NCI-H460 (cell line): Measurements from ENCODE around the gene KCTD3. TPM values are rescaled to one million over a fixed set of nuclear protein-coding genes. Genes with fewer than 3 reads are reported as not detected.

ENCODE experiments used
- DNase-seq: peaks from one replicate; pipeline ENCODE4 v3.0.0-alpha.2; 2016; ENCODE audit warnings: low read depth; ENCODE audit errors: extremely low read depth
- small RNA-seq, 2 experiments: library from RNA; depleted of rRNA; stranded (forward); fragments of <200 nt; gene quantifications; one replicate each; pipeline ENCODE3, GENCODE V24; 2014
- total RNA-seq: library from RNA; depleted of rRNA; stranded (reverse); fragments of >200 nt; shearing (Covaris generic); gene quantifications from 2 replicates; pipeline ENCODE4 v1.2.3, GENCODE V29; 2014

The KCTD3 gene
- total RNA-seq, 1 experiment from 2014 or later = 83.5 TPM

DNA sequence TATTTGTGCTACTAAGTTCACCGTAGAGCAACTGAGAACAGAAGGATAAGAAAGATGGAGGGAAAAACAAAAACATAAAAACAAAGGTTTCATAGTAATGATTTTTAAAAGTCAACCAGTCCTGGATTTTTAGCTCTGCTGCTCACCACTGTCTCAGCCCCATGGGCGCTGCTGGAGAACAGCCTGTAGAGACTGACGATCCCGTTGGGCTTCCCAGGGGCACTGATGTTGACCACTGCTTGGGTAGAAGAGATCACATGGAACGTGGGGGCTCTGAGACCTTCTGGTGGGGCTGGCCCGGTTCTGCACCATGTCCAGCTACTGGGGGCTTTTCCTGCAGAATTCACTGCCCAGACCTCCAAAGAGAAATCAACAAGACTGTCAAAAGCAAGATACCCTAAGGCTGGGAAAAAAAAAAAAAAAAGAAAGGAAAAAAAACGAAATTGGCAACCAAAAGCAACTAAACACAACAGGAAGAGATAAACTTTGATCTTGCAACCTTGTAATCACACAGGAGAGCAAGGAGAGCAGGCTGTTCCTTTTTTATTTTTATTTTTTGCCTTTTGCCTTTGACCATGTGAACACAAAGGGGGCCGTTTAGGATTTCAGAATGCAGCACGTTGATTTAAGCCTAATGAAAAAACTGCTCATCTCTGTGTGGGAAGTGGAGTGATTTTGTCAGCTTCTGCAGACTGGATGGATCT, 83.5 kb downstream of the KCTD3 start:
- no peak for DNase-seq

DNA sequence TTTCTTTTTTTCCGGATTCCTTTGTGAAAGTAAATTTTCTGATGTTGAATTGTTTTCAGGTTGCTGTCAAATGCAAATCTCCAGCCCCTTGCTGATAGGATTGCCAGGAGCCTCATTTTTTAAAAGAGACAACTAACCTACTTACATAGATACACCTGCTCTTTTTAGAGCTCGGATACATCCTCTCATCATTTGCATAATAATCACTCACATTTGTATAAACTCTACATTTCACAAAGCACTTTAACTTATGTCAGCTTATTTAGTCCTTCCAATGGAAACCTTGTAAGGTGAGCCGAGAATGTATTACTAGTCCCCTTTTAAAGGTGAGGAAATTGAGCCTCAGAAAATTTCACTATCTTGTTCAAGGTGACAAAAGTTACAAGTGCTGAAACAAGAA, 84.8 kb downstream of the KCTD3 start:
- no peak for DNase-seq

DNA sequence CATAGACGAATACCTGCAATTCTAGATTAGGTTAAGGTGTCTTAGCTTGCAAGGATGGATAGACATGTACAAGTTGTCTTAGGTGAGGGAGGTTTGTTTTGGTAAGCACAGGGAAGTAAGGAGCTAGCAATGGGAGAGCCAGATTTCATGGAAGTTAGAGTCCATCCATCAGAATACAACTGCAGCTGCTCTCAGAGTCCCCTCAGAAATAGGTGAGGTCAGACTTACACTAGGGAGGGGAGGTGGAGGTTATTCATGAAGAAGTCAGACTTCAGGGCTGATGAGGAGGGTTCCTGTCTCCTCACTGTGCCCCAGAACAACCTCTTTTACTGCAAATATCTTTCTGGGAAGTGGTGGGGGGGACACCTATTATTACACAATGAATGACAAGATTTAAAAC, 85.3 kb downstream of the KCTD3 start:
- DNase-seq = no peak

DNA sequence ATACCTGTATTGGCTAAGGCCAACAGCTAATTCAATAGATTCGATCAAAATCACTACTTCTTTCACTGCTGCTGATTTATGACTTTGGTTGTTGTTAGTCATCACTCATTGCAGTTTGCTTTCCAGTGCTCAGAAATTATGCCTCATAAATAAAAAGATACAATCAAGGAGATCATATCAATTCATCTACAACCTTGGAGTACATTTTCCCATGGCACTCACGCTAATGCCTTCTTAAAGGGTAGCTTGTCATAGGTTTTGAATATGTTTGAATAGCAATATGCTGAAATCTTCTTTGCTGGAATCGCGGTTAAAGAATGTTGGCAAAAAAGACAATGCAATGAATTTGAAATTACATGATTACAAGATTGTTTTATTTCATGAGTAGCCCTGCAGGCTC, 89.9 kb downstream of the KCTD3 start:
- no peak for DNase-seq

DNA sequence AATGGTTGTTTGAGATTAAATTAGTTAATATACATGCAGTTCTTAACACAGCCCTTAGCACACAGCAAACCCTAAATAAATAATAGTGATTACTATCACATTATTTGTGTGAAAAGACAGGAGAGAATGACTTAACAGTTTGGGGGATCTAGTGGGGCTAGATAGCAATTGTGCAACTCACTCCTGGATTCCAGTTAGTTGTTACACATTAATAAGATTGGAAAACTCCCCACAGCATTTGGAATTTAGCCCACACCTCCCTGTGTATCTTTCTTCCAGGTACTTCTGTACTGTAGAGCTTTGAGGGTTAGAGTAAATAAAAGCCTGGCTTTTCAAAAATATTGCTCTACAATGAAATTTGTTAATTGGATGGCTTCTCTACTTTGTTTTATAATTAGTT, 93.2 kb downstream of the KCTD3 start:
- no peak for DNase-seq

DNA sequence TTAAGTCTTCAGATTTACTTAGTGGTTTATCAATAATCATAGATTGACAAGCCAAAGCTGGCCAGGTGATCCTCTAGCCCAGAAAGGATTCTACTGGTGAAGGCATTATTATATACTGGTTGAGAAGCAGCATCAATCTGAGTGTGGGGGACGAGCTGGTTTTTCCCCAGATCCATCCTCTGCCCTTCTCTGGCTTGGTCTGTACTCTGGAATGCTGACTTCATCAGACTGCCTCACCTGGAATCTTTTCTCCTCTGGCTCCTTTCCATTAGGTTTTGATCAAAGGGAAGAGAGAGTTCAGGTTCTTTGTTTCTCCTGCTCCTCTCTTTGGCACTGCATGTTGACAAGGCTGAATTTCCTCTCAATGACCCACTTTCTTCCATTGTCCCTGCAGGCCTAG, 93.9 kb downstream of the KCTD3 start:
- no peak for DNase-seq

DNA sequence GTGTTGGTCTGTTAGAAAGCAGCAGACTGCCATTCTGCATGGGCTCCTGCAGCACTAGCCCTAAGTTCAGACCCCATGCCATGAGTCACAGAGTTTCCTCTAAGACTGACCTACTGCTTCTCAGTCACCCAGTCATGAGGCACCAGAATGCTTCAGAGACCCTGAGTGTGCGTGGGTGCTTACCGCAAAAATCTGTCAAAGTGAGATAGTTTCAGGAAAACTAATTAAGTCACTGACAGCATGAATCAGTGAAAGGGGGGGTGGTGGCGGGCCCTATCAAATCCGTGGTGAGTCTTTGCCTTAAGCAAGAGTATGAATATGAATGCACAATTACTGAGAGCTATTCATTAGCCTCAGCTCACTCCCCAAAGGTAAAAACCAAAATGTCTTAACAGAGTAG, 98.1 kb downstream of the KCTD3 start:
- no peak for DNase-seq

DNA sequence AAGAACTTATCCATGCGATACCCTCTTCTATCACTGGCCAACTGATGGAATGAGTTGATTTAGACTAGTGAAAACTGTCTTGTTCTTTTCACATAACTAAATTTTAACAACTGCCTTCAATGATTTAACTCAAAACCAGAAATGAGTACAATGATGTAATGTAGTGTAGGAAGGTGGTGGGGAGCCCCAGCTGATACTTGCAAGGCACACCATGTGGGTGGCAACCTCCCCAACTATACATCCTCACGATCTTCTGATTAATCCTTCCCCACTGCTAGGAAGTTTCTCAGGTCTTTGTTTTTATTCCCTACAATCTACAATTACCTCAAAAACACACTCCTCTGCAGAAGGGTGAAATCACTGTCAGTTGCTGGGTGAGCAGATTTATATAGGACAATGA, 100.7 kb downstream of the KCTD3 start:
- DNase-seq = no peak

DNA sequence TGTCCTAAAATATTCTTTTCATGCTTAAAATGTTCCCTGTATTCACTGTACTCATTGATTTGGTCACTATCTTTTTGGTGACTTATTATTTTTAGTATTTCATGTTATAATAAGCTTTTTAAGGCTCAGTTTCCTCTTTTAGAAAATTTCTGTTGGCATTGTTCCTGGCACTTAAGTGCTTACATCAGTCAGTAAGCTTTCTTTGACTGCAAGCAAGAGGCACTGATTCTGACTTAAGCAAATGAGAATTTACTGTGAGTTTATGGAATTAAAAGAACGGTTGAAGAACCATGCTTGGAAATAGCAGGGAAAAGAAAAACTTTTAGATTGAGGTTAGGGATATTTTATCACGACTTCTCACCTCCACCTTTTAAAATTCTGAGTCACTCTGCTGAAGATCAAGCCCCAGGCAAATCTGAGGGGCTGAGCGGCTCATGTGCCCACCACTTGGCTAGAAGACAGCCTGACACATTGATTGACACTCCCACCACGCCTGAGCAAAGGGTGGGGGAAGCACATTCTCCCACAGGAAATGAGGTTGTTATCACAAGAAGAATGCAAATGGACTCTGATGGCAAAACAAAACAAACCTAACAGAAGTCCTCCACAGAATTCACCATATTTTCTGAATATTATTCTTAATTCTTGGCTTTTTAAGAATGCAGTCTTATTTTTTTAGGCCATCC, 102.8 kb downstream of the KCTD3 start:
- DNase-seq = no peak

Small RNAs within 50 kb of the gene (small RNA-seq; reads per million reads assigned to genes)
- gene RF00108 = 0.06 to 0.12 reads per million in 2 experiments
